HG03565 (cell line): ENCODE measurements around the gene ECEL1.

Source experiments
- ATAC-seq: cut with Tn5 transposase; IDR thresholded peaks from one replicate; pipeline ENCODE4 v1.9.1; 2021; ENCODE audit warnings: mild to moderate bottlenecking, moderate library complexity; ENCODE audit not compliant: unreplicated experiment

Gene ECEL1

DNA sequence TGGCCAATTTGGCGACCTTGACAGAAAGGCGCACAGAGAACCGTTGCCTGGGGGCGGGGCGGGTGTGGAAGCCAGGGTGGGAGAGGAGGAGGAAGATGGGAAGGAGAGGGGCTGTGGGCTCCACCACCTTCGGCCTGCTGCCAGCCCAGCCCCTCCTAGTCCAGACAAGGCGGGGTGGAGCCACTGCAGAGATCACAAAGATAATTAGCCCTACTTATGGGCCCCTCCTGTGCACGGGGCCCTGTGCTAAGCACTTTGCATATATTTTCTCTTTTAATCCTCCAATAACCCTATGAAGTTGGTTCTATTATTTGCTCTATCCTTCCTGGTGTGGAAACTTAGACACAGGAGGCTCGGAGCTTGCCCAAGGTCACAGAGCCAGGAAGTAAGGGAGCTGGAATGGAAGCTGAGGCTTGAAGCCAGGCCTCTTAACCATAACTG, 13.7 kb upstream of the ECEL1 start:
- ATAC-seq = no peak

DNA sequence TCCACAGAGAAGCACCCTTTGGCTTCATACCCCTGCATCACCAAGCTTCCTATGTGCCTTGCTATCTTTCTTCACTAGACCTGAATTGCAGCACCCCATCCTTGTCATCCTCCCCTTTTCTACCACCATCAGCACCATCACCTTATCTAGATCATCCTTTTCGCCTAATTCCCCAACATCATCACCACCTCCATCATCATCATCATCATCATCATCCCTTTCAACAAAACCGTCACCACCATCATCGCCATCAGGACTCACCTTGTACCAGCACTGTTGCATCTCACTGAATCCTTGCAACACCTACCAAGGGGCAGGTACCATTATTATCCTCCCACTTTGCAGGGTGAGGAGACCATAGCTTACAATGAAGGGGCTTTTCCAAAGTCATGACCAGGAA, 10.8 kb upstream of the ECEL1 start:
- ATAC-seq = no peak

DNA sequence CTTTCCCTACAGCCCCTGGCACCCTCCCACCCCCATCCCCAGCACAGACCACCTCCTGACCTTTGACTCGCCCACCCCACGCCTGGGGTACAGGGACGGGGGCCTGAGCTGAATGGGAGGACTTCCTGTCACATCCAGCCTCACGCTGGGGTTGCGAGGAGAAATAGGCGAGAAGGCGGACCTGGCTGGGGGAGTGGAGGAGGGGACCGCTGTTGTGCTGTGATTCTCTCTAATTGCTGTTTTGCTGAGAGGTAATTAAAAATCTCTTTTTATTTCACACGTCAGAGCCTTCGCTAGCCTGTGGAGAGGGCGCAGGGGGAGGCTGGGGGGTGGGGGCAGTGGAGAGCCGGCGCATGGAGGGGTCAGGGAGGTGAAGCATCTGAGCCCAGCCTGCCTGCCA, 9.7 kb upstream of the ECEL1 start:
- ATAC-seq = no peak

DNA sequence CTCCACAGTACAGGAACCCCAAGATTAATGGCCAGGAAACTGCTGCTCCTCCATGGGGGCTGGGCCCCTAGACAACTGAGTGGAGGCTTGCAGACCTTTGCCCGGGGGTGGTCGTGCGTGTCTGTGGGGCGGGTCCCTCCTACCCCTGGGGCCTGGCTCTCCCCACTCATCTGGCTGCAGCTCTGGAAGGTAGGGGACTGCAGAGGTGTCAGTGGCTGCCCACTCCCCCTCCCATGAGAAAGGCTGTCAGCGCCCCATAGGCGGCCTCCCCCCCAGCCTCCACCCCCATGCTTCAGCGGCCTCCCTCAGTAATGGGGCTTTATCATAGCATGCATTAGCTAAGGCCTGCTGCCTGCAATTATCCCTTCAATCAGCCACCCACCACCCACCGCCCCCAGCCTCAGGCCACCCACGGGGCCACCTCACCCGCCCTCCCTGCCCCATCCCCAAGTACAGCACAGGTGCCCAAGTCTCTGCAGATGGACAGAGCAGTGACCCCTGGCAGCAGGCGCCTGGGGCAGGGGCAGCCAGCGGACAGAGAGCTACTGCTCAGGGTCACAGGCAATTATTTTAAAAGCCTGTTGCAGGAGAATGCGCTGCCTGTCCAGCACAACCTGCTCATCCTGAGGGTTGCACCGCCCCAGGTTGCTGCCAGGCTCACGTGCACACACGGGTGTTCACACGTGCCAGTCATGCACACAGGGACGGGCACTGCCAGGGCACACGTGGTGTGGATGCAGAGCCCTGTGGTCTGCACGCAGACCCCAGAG, 9.1 kb upstream of the ECEL1 start:
- no peak for ATAC-seq

DNA sequence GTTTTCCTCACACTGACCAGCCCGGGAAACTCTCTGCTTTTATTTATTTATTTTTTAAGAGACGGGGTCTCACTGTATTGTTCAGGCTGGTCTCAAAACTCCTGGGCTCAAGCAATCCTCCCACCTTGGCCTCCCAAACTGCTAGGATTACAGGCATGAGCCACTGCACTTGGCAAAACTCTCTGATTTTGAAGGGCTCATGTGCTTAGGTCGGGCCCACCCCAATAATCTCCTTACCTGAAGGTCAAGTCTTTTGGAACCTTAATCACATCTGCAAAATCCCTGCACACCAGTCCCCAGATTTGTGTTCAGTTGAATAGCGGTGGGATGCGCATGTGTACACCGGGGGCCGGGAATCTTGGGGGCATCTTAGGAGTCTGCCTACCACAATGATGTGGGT, 7.7 kb upstream of the ECEL1 start:
- ATAC-seq = no peak

DNA sequence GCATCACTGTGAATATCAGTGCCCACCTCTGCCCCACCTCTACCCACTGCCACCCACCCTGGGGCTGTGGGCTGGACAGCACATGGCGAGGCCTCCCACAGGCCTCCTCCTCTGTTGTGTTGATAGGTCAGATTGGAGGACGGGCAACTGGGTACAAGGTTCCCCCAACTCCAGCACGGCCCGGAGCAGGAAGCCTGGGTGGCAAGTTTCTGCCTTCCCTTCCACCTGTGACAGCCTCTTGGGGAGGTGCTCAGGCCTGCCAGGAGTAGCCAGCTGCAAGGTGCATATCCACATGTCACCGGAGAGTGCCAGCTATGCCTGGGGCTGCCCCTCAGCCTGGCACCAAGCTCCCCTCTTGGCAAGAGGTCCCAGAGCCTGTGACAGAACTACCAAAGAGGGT, 6.9 kb upstream of the ECEL1 start:
- ATAC-seq = no peak

DNA sequence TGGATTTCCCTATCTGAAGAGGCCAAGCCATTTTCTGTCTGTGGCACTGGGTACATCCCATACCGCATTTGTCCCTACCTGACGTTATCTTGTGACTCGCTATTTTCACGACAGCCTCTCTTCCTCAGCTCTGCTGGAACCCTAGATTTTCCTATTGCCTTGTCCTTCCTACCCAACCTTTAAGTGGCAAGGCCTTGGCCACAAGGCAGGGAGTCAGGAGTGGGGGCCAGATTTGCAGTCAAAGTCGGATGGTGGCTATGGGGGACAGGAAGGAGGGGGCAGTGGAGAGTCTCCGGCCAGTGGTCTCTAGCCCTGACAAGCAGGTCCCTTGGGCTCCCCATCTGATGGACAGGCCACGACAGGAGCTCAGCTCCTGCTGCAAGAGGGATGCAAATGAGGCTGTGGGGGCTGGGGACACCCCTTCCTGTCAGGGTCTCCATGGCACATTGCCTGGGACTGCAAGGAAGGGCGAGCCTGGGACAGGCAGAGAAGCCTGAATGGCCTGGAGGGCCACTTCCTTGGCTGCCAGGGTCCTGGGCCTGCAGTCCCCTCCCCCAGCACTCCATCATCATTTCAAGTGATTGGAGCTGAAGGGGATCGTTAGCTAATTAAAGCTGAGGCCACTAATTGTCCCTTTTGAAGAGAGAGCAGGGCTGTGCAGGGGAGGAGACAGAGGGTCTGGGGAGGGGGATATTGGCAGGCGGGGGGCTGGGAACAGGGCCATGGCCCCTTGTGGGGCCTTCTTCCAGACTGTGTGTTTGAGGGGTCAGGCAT, 6.3 kb upstream of the ECEL1 start:
- ATAC-seq = no peak

DNA sequence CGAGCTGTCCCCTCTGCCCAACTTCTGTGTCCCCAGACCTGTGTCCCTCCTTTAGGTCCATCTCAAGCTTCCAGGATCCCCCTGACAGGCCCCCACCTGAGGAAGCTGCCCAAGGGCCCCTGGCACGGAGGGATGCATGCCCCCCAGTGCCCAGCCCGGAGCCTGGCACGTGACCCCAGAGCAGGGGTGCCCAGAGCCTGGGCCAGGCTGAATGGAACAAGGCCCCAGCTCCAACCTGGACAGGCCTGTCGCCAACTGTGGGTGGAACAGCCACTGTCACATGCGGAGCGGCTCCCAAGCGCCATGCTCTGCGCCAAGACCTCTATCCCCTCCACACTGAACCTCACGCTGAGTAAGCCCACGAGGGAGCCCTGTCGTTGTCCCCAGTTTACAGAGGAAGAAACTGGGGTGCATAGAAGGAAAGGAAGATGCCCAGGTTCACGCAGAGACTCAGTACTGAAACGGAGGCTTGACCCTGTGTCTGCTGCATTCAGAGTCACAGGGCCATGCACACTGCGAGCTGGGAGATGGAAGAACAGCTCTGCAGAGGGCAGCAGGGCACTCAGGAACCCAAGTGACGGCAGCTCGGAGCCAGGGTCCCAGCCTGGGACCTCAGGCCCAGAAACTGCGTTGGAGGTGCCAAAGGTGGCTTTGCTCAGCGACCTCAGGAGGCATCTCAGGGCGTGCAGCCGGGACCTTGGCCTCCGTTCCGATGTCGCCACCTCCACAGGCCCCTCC, 5.5 kb upstream of the ECEL1 start:
- no peak for ATAC-seq

DNA sequence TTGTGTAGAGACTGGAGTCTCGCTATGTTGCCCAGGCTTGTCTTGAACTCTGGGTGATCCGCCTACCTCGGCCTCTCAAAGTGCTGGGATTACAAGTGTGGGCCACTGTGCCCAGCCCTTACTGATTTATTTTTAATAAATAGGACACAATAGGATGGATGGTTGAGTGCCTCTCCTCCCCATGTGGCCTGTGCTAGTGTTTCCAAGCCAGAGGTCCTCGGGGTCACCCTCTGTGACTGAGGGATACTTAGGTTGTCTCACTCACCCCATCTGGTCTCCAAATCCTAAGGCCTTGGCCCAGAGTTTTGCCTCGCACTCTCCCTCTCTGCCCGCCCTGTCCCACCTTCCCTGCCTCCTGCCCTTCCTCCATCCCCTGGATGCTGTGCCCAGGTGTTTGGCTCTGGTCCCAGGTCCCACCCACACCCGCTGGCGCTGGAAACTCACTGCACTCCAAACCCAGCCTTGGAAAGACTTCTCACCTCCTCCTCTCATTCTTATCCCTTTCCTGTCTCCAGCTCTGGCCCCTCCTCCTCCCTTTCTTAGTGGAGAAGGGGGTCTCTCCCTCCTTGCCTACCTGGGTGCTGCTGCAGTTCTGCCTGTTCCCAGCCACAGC, 4.7 kb upstream of the ECEL1 start:
- ATAC-seq = no peak

DNA sequence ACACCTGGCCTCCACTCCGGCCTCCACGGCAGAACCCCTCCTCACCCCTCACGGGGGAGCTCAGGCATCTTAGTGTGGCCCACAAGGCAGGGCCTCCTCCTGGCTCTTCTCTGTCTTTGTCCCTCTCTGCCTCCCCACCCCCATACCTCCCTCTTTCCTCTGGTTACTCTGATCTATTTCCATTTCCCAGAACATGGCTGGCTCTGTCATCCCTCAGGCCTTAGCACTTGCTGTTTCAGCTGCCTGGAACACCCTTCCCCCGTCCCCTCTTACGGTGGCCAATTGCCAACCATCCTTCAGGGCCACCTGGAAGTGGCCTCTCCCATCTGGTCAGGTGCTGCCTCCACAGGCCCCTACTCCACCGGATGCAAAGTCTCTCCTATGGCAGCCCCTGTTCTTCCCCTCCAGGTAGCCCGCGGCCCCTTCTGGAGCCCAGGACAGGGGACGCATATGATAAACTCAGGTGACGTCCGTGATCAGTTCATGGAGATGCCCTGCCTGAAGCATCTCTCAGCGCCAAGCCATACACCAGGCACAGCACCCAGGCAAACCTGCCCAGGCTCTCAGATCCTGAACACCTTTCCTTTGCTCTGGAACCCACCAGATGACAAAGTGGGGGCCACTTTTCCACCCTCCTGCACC, 3.6 kb upstream of the ECEL1 start:
- no peak for ATAC-seq

DNA sequence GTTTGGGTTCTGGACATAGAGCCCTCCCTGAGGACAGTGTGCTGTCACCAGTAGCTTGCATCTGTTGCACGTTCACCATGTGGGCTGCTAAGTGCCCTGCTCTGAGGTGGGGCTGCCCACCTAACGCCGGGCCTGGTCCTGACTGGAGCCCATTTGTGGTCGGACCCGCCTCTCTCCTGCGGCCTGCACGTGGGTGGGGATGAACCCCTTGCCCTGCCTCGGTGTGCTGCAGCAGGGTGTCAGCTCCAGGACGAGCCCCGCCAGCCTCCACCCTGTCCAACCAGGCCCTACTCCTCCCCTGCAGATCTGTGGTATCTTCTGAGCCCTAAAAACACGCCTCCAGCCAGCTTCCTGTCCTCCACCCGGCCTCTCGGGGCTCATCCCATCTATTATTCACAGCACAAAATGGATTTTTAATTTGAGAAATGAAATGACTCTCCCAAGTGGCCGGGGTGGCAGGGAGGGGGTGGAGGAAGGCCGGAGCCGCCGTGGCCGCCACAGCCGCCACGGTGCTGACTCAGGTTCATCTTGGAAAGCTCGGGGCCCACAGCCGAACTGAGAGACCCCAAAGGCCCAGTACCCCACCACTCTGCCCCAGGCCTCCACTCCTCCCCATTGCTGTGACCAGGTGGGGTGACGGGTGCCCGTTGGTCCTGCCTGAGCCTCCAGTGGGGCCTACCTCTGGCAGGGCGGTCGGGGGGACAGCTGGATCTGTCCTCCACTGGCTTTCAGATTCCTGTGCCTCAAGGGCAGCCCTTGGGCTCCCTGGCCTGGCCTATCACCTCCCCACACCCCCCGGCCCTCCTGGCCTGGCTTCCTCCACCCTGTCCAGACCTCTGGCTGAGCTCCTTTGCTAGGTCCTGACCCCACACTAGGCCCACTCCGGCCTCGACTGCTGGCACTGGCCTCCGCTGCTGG, 2.8 kb upstream of the ECEL1 start:
- ATAC-seq = no peak

DNA sequence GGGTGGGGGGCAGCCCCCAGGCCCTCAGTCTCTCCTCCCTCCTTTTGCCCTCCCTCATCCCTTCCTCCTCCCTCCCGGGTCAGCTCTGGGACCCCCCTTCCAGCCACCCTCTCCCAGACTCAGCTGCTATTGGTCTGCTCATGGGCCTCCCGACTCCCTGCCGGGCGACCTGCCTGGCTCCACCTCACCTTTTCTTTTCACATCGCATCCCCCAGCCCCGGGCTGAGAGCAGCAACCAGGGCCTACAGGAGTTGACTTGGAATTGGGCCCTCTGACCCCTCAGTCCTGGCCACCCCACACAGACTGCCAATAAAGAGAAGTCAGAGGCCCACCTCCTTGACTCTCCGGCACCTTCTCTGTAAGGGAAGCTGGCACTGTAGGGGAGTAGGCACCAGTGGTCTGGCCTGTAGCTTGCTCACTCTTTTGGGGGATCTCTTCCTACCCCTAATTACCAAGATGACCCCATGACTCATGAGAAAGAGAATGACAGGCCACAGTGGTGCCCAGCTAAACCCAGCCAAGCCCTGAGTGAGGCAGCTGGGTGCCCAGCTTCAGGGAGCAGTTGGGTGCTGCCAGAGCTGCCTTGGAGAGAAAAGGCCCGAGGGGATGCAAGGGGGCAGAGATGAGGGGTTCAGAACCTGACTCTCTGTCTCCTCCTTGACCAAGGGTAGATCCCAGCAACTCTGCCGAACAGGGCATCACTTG, 2.0 kb upstream of the ECEL1 start:
- ATAC-seq = no peak

DNA sequence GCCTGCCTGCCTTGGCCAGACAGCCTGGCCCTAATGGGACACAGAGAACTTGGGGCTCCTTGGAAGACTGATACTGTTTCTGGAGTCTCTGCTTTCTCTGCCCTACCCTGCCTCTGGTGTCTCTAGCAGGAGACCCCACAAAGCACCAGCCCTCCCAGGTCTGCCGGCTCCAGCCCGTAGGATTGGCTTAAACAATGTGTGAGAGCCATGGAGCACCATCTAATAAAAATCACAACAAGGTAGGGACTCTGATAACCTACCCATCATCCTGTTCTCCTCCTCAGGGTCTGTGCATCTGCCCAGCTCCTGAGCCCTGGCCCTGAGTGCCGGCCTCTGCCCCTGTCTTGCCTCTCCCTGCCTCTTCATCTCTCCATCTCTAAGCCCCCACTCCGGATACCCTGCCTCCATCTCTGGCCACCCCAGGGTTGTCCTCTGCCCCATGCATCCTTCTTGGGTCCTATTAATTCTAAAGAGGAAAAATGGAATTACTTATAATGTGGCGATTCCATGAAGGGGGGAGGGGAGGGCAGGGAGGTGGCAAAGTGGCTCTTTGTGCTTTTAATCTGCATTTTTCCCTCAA, 1.2 kb upstream of the ECEL1 start:
- ATAC-seq = no peak

DNA sequence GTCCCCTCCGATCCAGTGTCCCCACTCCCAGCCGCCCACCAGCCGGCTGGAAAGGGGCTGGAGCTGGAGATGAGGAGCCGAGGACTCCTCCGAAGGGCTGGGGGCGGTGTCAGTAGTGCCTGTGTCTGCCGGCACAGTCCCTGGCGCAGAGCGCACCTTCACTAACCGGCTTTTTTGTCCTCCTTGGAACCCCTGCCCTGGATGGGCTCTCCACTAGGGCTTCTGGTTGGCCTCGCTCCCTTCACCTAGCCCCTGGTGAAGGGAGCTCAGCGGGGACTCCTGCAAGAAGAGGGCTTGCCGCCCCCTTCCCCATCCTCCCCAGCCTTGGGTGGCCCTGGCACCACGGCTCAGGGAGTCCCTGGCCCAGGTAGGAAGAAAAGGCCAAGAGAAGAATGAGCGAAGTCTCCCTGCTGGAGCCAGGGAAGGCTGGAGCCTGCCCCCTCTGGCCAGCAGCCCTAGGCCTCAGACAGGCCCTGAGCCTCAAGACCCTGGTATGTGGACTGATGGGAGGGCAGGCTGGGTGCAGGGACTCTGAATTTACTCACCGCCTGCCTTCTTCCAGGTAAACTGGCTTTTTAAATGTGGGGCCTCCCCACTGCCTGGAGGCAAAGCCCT, 570 bp upstream of the ECEL1 start:
- ATAC-seq = no peak

DNA sequence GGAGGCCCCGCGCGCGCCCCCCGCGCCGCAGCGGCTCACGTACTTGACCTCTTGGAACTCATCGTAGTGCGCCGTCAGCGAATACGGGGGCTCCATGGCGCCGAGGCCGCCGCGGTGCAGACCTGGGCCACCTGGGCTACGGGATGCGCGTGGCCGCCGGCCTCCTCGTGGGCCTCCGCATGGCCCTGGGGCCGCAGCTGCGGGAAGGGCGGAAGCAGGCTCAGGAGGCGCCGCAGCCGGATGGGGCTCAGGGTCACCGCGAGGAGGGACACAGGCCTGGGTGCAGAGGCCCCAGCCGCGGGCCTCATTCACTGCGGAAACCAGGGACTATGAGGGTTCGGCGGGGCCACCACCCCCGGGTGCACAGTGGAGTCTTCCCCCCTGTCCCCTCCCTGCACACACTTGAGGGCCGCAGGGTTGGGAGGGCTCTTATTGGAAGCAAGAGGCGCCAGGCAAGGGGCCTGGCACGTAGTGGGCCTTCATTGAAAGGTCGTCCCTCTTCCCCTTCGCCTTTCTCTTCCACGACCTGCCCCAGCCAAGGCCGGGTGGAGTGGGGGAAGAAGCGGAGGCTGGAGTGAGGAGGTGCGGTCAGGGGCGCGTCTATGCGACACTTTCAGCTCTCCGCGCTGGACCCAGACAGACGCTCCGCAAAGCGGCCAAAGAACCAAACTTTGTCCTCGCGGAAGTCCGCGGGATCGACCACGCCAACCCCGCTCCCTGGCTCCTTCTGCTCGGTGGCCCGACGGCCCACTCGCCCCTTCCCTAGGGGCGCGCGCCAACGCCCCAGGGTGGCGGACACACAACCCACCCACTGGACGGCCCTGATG, 863 bp downstream of the ECEL1 start:
- no peak for ATAC-seq

DNA sequence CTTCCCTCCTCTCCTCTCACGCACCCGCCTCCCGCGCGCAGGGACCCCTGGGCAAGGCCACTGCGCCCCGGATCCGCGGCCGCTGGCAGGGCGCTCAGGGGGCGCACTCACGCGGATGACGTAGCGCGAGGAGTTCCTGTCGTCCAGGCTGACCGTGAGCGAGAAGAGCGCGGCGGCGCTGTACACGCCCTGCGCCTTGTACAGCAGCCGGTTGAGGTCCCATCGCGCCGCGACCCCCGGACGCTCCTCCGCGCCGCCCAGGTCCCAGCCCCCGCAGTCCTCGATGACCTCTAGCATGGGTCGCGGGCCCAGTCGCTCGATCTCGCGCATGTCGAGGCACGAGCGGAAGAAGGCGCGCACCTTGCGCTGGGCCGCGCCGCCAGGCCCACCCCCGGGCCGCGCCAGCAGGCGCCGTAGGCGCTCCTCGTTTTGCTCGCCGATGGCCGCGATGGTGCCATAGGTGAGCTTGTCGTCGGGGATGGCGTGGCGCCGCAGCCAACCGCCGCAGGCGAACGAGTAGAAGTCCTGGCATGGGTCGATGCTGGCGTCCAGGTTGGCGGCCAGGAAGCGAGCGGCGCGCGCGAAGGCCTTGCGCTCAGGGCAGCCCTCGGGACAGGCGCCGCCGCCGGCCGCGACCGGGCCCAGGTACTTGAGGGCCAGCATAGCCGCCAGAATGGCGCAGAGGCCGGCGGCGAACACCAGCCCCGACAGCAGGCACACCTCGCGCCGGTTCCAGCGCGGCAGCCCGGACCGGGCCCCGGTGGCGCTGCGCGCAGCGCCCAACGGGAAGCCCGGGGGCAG, 1.7 kb downstream of the ECEL1 start:
- no peak for ATAC-seq

DNA sequence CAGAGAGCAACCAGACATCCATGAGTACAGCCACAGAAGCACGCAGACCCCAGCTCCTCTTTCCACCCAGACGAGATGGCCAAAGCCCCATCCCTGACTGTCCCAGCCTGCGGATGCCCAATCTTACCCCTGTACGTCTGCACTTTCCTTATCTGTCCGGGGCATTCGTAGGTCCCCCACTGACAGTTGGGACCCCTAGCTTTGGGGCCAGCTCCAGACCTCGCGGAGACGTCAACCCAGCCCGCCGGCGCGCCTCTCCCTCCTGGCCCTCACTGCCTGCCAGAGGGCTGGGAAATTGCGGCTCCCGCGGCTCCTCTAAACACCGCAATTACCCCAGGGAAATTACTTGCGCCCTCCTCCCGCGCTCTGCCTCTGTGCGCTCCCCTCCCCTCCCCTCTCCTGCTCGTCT, 2.3 kb downstream of the ECEL1 start:
- ATAC-seq = no peak
